Activated CD4-positive, CD25-positive, alpha-beta regulatory T cell treated with anti-CD3 and anti-CD28 coated beads, Interleukin-2, amount 50 U/mL, for 16 hours (primary cell): ENCODE measurements around the gene YBEY.
"Not testable (repeated sequence)": the region's sequence is repeated elsewhere in the genome, so short reads cannot be mapped to it uniquely, and the experiment has no call there.

Source experiments
- DNase-seq: peaks from one replicate; pipeline ENCODE4 v3.0.0-alpha.2; 2020; ENCODE audit warnings: low read depth, low spot score

Gene YBEY, protein sequence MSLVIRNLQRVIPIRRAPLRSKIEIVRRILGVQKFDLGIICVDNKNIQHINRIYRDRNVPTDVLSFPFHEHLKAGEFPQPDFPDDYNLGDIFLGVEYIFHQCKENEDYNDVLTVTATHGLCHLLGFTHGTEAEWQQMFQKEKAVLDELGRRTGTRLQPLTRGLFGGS

DNA sequence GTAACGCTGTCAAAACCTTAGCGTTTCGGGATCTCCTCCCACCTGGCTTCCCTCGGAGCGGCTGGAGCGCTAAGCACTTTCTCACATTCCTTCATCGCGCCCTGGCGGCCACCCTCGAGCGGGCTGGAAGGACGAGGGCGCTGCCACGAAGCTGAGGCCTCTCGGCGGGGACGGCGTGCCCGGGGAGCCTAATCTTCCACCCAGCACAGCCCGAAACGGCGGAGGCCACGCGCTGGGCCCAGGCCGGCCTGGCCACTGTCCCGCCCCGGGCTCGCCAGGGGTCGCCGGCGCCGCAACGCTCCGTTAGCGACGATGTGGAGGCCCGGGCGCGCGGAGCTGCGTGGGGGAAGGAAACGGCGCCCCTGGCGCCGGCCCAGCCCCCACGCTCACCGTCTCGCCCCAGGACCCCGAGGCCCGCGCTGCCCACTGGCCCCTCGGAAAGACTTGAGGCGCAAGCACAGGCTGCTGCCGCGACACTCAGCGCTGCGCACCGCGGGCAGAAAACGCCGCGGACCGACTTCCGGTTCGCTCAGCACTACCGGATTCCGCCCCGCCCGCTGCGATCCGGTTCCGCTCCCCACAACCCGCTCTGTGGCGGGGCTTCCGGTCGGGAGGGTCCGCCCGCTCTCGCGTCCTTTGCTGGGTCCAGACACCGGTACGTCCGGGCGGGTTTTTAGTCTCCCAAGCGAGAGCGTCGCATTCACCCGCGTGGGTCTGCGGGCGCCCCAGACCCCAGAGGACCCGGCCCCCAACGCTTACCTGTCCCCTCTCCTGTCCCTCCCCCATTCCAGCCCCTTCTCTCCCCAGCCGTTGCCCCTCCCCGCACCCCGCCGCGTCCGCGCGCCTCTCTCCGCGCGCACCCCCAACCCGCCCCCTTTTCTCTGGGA, at the start of gene YBEY:
YBEY (plus strand) TSS at position 582 of the 887 bp plus-strand sequence. CDS start 572 bp downstream, outside the sequence.
- peak; percentile 70 for DNase-seq

DNA sequence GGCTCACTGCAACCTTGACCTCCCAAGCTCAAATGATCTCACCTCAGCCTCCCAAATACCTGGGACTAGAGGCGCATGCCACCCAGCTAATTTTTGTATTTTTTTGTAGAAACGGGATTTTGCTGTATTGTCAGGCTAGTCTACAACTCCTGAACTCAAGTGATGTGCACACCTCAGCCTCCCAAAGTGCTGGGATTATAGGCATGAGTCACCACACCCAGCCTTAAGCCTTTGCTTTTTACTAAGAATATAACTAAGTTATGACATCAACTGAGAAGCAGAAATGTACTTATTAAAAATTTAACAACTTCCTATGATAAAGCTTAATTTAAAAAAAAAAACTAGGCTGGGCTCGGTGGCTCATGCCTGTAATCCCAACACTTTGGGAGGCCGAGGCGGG, 48.7 kb upstream of the YBEY start:
- no peak for DNase-seq

DNA sequence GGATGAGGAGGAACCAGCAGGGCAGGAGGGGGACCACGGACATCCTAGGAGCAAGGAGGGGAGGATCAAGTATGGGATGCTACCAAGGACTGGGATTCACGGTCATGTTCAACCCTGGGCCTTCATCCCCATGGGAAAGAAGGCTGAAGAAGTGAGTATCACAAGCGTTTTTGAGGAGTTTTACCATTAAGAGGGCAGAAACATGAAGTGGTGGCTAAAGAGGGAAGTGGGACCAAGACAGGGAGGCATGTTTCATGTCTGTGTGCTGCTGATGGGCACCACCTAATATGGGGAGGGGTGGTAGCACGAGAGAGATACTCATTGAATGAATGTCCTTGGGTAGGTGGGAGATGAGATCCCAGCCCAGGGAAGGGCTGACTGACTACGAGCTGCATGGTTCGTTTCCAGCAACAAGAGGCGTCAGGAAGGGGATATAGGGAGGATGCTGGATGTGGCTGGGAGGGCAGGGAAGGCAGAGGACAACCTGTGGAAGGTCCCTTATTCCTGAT, 46.3 kb upstream of the YBEY start:
- DNase-seq, result no peak

DNA sequence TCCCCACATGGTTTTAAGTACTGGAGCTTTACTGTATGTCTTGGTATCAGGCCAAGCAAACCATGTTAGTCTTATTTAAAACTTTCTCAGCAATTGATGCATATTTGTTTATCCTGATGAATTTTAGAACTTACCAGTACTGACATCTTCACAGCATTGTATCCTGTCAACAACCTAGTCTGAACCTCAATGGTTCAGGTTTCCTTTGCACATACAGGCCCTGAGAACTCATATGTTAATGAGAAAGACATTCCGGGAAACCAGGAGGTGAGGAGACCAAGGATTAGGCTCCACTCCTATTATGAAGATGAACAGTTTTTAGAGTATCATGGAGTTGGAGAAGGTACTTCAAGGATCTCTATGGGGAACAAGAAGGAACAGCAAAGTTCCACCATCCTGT, 44.6 kb upstream of the YBEY start:
- DNase-seq, result not testable (repeated sequence)

DNA sequence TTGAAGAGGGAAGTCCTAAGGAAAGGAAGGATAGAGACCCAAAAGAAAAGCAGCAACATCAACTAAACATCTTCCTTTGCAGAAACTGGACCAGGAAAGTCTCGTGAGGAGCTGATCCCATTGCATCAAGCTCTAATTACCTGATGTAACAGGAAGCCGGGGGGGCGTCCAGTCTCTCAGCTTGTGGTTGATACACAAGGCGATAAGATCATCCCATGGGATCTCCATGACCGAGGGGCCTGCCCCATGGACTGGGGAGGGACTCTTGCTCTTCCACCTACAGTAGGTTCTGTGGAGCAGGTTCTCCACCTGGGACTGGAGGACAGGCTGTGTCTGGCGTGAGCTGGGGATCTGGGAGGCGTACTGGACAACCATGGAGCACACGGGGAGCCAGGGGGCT, 42.8 kb upstream of the YBEY start:
- DNase-seq, result no peak

DNA sequence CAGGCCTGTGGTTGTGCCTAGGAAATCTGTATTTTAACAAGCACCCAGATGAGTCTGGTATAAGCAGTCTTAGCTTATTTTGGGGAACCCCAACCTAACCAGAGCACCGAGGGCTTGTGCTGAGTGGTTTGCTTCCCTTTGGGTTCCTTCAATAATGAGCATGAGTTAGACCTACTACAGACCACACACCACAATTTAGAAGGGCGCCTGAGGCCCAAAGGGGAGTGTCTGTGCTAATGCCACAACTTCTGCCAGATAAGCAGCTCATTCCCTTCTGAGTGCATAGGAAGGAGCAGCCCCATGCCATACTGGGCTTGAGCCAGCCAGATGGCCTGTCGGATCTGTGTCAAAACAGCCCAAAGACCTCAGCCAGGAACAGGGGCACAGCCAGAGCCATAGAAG, 42.2 kb upstream of the YBEY start:
- DNase-seq, result no peak

DNA sequence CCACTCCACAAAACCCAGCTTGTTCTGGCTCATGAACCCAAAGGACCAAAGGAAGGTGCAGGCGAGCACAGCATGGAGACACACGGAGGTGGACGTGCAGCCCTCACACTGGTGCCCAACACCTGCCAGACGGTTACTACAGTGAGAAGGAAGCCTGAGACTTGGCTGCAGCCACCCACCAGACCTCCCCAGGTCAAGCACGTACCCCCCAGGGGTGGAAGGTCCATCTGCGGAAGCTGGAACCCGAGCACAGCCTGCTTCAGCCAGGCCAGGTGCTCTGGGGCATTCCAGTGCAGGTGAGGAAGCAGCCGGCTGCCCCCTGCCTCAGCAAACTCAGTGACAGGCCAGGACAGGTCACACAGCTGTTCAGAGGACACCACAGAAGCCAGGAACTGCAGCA, 41.5 kb upstream of the YBEY start:
- DNase-seq, result no peak

DNA sequence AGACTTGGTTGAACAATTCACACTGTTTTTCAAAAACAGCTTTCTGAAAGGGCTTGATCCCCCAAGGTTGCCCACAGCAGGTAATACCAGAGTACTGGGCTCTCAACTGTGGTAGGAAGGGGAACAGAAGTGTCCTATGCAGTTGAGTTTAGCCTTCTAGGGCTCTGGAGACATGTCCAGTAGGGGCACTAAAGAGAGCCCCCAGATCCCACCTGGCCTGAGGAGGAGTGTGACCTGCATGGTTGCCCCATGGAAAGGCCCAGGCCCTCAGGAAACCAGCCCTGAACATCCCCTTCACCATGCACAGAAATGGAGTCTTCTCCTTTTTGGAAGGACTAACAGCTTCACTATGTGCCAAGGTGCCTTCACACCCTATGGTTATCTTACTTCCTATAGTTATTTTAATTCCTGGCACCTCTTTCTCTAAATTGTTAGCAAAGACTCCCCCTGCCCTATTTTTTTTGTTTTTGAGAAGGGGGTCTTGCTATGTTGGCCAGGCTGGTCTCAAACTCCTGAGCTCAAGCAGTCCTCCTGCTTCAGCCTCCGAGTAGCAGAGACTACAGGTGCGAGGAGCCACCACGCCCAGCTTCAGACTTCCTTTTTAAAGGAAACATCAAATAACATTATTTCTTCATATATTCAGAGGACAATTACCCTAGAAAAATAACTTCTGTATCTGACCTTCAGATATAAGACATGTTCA, 40.8 kb upstream of the YBEY start:
- no peak for DNase-seq

DNA sequence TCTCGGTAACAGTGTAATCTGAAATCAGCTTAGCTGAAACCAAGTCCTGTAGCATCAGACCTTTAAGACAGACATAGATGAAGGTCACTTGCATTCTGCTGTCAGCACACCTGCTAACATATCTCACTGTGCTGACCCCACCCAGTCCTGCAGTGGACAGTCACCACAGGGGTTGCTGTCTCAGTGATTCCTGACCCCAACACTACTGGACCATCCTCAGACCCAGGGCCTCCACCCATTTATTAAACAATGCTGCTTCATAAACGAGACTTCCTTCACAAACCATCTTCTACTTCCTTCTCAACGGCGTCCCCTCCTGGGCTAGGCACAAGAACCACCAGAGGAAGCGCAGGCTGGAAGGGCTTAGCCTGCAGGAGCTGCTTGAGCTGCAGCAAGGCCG, 39.8 kb upstream of the YBEY start:
- no peak for DNase-seq

DNA sequence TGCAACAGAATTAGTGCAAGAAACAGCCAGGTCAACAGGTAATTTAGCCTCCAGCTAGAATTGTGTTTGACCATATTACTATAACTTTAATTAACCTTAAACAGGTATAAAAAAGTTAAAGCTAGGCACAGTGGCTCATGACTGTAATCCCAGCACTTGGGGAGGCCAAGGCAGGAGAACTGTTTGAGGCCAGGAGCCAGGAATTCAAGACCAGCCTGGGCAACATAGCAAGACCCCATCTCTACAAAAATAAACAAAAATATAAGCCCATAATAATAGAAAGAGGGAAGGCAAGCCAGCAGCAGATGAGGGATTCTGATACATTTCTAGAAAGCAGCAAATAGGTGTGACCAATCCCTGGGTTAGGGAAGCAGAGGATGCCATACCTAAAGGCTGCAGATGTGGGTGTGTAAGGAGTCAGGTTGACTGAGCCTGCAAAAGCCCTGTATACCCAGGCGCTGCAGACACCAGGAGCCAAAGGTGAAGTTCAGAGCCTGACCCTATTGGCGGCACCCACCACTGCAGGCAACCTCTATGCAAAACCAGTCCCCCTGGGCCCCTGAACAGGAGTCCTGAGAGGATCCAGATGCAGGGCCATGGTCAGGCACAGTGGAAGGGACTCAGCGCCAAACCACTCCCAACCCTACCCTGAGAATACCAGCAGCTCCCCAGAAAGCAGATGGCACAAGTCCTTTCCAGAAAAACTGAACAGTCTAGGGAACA, 38.3 kb upstream of the YBEY start:
- no peak for DNase-seq

DNA sequence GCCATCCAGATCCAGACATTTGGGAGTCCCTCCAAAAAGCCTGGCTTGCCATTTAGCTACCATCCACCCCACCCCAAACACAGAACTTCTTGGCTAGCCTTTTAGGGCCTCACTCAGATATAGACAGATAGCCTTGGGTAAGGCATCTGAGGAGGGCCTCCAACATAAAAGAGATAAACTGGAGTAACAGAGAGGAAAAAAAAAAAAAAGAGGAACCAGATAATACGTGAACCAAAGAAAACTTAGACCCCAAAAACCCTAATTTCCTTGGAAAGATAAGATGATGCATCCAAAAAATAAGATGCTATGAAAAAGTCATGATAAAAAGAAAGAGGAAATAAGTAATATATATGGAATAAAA, 37.7 kb upstream of the YBEY start:
- DNase-seq, result no peak

DNA sequence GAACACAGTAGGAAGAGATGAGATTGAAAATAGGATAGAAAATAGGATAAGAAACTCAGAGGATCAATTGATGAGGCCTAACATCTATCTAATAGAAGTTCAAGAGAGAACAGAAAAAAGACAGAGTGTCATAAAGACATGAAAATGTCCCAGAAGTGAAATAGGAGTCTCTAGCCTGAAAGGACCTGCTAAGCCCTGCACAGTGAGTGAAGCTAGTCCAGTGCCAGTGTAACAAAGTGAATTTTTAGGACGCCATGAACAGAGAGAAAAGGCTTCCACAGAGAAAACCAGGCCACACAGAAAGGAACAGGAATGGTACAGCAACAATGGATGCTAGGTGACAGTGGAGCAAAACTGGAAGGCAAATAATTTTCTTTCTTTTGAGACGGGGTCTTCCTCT, 37.3 kb upstream of the YBEY start:
- no peak for DNase-seq

DNA sequence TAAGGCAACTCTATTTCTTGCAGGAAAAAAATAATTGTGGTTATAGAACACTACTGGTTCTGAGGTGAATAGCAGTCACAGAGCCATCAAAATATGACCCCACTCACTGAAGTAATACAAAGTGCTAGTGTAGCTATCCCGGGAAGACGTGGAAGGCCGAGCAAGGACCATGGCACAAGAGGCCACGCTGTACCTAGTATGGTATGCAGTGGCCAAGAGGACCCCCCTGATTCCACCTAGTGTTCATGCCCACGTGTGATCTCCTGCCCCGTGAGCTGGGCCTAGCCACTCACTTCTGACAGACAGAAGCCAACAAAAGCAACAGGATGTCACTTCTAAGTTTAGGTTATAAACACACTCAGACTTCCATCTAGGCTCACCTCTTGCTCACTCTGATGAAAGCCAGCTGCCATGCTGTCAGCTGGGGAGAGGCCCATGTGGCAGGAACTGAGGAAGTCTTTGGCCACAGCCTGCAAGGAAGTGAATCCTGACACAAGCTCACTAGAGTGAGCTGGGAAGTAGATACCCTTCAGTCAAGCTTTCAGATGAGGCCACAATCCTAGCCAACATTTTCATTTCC, 35.9 kb upstream of the YBEY start:
- DNase-seq, result no peak

DNA sequence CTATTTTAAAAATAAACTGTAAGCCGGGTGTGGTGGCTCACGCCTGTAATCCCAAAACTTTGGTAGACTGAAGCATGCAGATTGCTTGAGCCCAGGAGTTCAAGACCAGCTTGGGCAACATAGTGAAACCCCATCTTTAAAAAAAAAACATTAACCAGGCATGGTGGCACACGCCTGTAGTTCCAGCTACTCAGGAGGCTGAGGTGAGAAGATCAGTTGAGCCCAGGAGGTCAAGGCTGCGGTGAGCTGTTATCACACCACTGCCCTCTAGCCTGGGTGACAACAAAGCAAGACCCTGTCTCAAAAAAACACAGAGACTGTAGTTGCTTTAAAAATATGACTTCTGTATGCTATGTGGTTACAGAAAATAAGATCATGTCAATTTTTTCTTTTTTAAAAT, 33.3 kb upstream of the YBEY start:
- no peak for DNase-seq

DNA sequence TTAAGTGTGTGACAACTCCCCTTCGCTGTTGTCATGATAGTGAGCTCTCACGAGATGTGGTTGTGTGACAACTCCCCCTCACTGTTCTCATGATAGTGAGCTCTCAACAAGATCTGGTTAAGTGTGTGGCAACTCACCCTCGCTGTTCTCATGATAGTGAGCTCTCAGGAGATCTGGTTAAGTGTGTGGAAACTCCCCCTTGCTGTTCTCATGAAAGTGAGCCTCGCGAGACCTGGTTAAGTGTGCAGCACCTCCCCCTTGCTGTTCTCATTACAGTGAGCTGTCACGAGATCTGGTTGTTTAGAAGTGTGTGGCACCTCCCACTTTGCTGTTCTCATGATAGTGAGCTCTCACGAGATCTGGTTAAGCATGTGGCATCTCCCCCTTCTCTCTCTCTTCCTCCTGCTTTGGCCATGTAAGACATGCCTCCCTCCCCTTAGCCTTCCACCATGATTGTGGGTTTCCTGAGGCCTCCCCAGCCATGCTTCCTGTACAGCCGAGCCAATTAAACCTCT, 32.5 kb upstream of the YBEY start:
- DNase-seq, result peak; percentile 26

DNA sequence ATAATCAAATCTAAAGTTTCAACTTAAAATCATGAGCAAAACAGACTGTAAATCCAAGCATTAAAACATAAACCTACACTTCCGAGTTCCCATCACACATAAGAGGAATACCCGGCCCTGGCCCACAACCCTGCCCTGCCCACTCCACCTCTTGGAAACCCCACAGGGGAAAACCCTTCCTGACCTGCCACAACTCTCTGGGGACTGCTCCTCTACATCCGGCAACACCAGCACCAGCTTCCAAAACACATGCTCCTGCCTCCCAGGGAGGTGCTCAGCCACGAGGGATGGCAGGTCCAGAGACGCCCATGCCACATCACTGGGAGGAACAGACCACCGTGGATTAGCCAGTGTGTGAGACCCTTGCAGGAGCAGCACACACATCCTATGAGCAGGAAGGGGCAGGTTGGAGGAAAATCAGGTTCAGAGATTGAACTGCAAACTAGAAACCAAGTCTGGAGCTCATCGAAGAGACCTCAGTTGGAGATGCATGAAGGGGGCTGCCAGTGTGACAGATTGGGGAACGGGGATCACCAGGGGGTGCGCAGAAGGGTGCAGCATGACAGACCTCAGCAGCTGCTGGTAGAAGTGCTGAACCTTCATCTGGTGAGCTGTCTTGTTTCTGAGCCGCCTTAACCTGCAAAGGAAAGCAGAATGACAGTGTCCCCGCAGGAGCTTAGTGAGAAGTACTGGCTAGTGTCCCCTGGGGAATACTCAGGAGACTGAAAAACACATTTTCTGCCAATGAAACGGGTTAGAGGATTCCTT, 31.8 kb upstream of the YBEY start:
- no peak for DNase-seq

DNA sequence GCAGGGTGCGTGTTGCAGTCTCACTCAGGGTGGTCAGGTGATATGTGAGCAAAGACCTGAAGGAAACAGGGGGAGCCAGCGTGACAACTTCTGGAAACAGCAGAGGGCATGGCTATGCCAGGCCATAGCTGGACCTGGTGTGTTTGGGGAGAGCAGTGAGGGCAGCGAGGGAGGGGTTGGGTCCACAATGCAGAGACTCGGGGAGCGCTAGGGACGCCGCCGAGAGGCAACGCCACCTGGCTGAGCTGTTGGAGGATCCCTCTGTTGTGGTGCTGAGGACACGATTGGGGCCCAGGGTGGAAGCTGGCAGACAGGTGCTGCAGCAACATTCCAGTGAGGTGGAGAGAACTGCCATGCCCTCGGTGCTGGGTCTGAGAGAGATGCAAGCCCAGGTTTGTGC, 31.0 kb upstream of the YBEY start:
- DNase-seq, result no peak

DNA sequence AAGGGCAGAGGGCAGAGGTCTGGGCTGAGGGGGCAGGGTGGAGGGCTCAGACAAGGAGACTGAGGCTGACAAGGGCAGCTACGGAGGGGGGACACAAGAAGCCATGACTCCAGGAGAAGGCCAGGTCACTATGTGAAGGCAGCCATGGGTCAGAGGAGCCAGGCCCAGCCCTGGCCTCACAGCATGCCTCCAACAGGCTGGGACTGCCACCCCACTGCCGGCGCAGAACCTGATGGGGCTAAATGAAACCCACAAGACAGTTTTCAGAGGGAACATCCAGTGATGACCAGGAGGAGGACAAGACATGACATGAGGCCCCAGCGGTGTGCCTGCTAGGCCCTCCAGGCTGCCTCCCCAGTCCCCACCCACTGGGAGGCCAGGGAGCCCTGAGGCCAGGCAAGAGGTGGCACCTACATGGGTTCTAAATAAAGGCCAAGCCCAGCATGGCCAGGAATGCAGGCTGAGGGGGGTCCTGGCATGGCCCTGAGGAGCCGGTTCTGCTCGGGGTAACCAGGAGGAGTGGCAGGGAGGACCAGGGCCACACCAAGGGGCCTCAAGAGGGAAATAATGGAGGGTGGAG, 30.3 kb upstream of the YBEY start:
- no peak for DNase-seq

DNA sequence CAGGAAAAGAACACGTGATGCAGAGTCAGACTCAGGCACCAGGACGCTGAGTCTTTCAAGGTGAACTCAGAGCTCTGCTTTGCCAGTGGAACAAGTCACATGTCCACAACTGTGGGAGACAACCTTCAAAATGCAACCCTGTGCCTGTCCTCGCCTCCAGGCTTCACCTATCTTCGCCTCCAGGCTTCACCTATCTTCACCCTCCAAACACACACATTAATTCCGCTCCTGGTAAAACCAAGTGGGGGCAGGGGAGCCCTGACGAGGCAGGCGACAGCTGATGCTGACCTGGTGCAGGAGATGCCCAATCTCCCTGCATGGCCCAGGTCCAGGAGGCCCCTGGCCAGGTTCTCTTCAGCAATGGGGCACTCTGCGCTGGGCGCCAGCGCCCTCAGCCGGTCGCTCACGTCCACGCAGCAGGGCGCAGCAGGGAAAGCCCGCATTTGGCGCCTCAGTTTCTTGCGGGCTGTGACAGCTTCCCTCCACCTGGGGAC, 29.6 kb upstream of the YBEY start:
- no peak for DNase-seq
